GM13977 (cell line): ENCODE results near the gene CREBBP.

Experiments used
- DNase-seq: peaks from one replicate; pipeline ENCODE4 v3.0.0; 2012; ENCODE audit warnings: low spot score
- CTCF ChIP-seq: IDR thresholded peaks from 2 replicates; pipeline ENCODE4 v1.5.1; 2012; ENCODE audit warnings: mild to moderate bottlenecking, control low read depth; ENCODE audit not compliant: insufficient read depth; ENCODE audit errors: extremely low read depth, missing control alignments
- in situ Hi-C: fragments of 300-500 bp; cut with MboI; formaldehyde crosslinking; loops from one replicate; pipeline ENCODE4 v1.12.0; 2022; ENCODE audit warnings: low sequenced_read_pairs, low pct_unique_long_range_greater_than_20kb, mixed read lengths, inconsistent platforms; ENCODE audit not compliant: unreplicated experiment

The CREBBP gene

GRCh38 chr16:3728424-3729160 is 151.9 kb downstream of the CREBBP start:
- TF ChIP-seq CTCF = no peak
- in situ Hi-C loops = no loop called here
- DNase-seq = no peak

- no peak for DNase-seq
- in situ Hi-C loops = no loop called here
- TF ChIP-seq CTCF = no peak
Observed at GRCh38 chr16:3727806-3728381, 152.6 kb downstream of the CREBBP start.

DNA sequence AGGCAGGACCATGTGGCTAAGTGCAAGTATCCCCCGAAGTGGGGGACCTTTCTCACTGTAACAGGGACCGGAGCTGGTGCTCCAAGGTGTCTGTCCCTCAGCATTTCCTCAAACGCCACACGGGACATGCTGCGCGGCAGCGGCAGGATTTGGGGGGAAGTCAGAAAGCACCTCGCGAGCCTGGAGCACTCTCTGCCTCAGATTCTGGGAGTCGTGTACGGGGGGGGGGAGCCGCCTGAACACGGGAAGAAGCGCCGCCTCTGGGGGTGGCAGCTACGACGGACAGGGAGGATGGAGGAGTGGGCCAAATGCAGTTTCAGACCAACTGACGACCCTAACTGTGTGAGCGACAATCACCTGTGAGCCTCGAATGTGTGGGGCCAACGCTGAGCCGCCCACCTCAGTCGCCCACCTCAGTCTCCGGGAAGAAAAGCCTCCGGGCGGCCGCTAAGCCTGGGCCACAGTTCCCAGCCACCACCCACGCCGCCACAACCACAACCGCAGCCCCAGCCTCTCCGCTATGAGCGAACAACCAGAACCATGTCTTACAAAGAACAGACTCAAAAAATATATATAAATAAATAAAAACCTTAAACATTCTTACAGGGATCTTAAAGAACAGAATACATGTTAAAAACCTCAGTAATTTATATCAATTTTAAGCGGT is 154.4 kb downstream of the CREBBP start:
- no peak for TF ChIP-seq CTCF
- no peak for DNase-seq
- in situ Hi-C loops = no loop called here

DNA sequence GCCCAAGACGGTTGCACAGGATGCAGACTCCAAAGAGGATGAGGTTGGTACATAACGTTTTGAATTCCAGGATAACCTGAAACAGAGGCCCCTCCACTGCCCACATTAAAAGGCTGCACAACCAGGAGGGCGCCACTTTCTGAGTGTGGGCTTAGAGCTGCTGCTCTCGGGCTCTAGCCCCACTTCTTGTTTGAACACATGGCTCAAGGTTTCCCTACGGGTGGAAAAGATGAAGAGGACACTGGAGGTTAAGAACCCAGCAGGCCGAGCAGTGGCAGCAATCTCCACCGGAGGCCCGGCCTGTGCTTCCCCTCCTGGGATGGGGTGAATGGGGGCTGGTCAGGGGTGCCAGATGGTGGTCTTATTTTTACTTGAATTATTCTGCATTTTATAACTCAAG is 155.2 kb downstream of the CREBBP start:
- in situ Hi-C loops = no loop called here
- DNase-seq = no peak
- no peak for TF ChIP-seq CTCF

DNA sequence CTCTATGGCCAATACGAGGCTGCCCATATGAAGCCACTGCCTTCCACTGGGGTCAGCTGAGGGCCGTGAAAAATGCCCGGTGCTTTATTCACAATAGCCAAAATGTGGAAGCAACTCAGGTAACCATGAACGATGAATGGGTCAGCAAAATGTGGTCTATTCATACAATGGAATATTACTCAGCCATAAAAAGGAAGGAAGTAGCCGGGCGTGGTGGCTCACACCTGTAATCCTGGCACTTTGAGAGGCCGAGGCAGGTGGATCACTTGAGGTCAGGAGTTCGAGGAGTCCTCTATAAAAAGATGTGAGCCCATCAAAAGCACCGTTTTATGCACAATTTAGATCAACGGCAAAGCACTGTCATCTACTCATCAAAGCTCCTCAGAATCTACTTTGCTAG is 158.0 kb downstream of the CREBBP start:
- DNase-seq = no peak
- TF ChIP-seq CTCF = no peak
- in situ Hi-C loops = no loop called here

- in situ Hi-C loops = no loop called here
- no peak for DNase-seq
- no peak for TF ChIP-seq CTCF
Observed at GRCh38 chr16:3720418-3720817, 160.1 kb downstream of the CREBBP start.
